PC-9 (cell line): Measurements from ENCODE around the gene IGFBP2. TPM values are rescaled to one million over a fixed set of nuclear protein-coding genes. Genes with fewer than 3 reads are reported as not detected.

Experiments
- BruUV-seq: library from RNA; stranded (reverse); fragments of 400-500 nt; replicated peaks from 2 replicates; lab custom pipeline; 2021; lab: Mats Ljungman, UMichigan
- CTCF ChIA-PET: fragments of 300-600 bp; sonication (Branson Sonifier 250); formaldehyde crosslinking; loops from one replicate; lab custom pipeline; 2022; ENCODE audit warnings: antibody characterized with exemption; lab: Charles Lee
- POLR2A ChIA-PET: fragments of 300-600 bp; sonication (Branson Sonifier 250); formaldehyde crosslinking; loops from one replicate; lab custom pipeline; 2022; ENCODE audit warnings: antibody characterized with exemption; ENCODE audit not compliant: unreplicated experiment; lab: Charles Lee
- DNase-seq, 2 experiments: peaks; one replicate each; pipeline versions ENCODE4 v3.0.0 to v3.0.0-alpha.2; 2015 to 2022; ENCODE audit warnings: mixed read lengths in 1 of 2
- H2AFZ ChIP-seq: fragments of 200-600 bp; sonication (generic); 2 replicates; pipeline ENCODE4 v1.8.1; 2017; ENCODE audit warnings: antibody characterized with exemption
- H3F3A ChIP-seq: fragments of 200-600 bp; sonication (generic); 2 replicates; pipeline ENCODE4 v1.8.1; 2017; ENCODE audit warnings: antibody characterized with exemption, mild to moderate bottlenecking, low read depth; ENCODE audit not compliant: insufficient read depth
- H3K27ac ChIP-seq: fragments of 200-600 bp; sonication (generic); 2 replicates; pipeline ENCODE4 v1.6.1; 2016; ENCODE audit warnings: mixed run types
- H3K27me3 ChIP-seq: fragments of 200-600 bp; sonication (generic); 2 replicates; pipeline ENCODE4 v1.6.1; 2016; ENCODE audit warnings: low read depth, mixed run types; ENCODE audit not compliant: insufficient read depth
- H3K36me3 ChIP-seq: fragments of 200-600 bp; sonication (generic); 2 replicates; pipeline ENCODE4 v1.6.1; 2016; ENCODE audit warnings: low read depth, mixed run types
- H3K4me1 ChIP-seq: fragments of 200-600 bp; sonication (generic); replicated peaks from 2 replicates; pipeline ENCODE4 v1.6.1; 2016; ENCODE audit warnings: mixed run types; ENCODE audit not compliant: insufficient read depth
- H3K4me2 ChIP-seq: fragments of 200-600 bp; sonication (generic); 2 replicates; pipeline ENCODE4 v1.6.1; 2017; ENCODE audit warnings: mixed run types
- H3K4me3 ChIP-seq: fragments of 200-600 bp; sonication (generic); 2 replicates; pipeline ENCODE4 v1.6.1; 2016; ENCODE audit warnings: mixed run types
- H3K79me2 ChIP-seq: fragments of 200-600 bp; sonication (generic); 2 replicates; pipeline ENCODE4 v1.6.1; 2017; ENCODE audit warnings: low read depth, mixed run types
- H3K9me2 ChIP-seq: fragments of 200-600 bp; sonication (generic); 2 replicates; pipeline ENCODE4 v1.8.1; 2017; ENCODE audit warnings: mild to moderate bottlenecking; ENCODE audit not compliant: insufficient read depth
- H3K9me3 ChIP-seq: fragments of 200-600 bp; sonication (generic); 2 replicates; pipeline ENCODE4 v1.8.1; 2016; ENCODE audit warnings: low read depth; ENCODE audit not compliant: insufficient read depth
- H4K20me1 ChIP-seq: fragments of 200-600 bp; sonication (generic); 2 replicates; pipeline ENCODE4 v1.8.1; 2017; ENCODE audit not compliant: insufficient read depth
- CTCF ChIP-seq: fragments of 200-600 bp; sonication (generic); conservative IDR thresholded peaks from 2 replicates; pipeline ENCODE4 v1.6.1; 2017; ENCODE audit warnings: mixed run types, antibody characterized with exemption, mild to moderate bottlenecking, moderate library complexity
- EZH2 ChIP-seq: fragments of 200-600 bp; sonication (generic); IDR thresholded peaks from 2 replicates; pipeline ENCODE4 v1.8.0; 2017; ENCODE audit warnings: antibody characterized with exemption, low read depth
- intact Hi-C: fragments of 100-400 bp; cut with micrococcal nuclease; formaldehyde crosslinking; loops from one replicate; pipeline ENCODE4 v1.10.0; 2022; ENCODE audit not compliant: unreplicated experiment
- total RNA-seq: library from RNA; stranded (reverse); gene quantifications from 2 replicates; pipeline ENCODE4 v1.2.3, GENCODE V29; 2021

IGFBP2 gene
- total RNA-seq, 1 experiment from 2014 or later, result 106 TPM

GRCh38 chr2:216601632-216602409, 31.4 kb upstream of the IGFBP2 start:
- H3K4me2 ChIP-seq, result peak overlapping the region; percentile 93
- BruUV-seq, result no TSS peak
- H3K4me3 ChIP-seq, result no peak overlapping the region
- H3K79me2 ChIP-seq, result no peaks in the 10 kb centered on the region
- no peaks in the 10 kb centered on the region for H3K27me3 ChIP-seq
- no peak for DNase-seq
- H3K36me3 ChIP-seq, result no peaks in the 10 kb centered on the region
- H3F3A ChIP-seq, result peaks cover 37% of the 10 kb centered on the region
- CTCF ChIA-PET, result interaction anchor here (0.6 kb wide), 1 partner anchor 65 kb away, joined by 3 read pairs; no protein-coding TSS in a partner anchor
- H2AFZ ChIP-seq, result no peak overlapping the region
- no peak for TF ChIP-seq CTCF
- no peak for TF ChIP-seq EZH2
- intact Hi-C loops, result no loop called here
- no peaks in the 10 kb centered on the region for H3K9me3 ChIP-seq
- no peak overlapping the region for H3K27ac ChIP-seq
- POLR2A ChIA-PET, result no interaction called here
- no peaks in the 10 kb centered on the region for H4K20me1 ChIP-seq
- H3K4me1 ChIP-seq, result peaks cover 57% of the 10 kb centered on the region
- no peaks in the 10 kb centered on the region for H3K9me2 ChIP-seq

- ChIA-PET CTCF (no interaction called here), POLR2A (no interaction called here)
- Histone ChIP-seq H3K9me3 (no peaks in the 10 kb centered on the region), H3K27me3 (no peaks in the 10 kb centered on the region), H3K4me1 (peaks cover 47% of the 10 kb centered on the region), H4K20me1 (no peaks in the 10 kb centered on the region), H3K27ac (peak overlapping the region; percentile 87), H3K9me2 (no peaks in the 10 kb centered on the region), H2AFZ (peak overlapping the region; percentile 72), H3K4me3 (peak overlapping the region; percentile 48; the same call in 1 of the 2 replicates), H3K4me2 (peak overlapping the region; percentile 93), H3K79me2 (no peaks in the 10 kb centered on the region), H3K36me3 (no peaks in the 10 kb centered on the region), H3F3A (peaks cover 35% of the 10 kb centered on the region)
- no peak for TF ChIP-seq EZH2
- TF ChIP-seq CTCF, result no peak
- no TSS peak for BruUV-seq
- DNase-seq, result peak in 1 of 2 experiments; percentile 74
- intact Hi-C loops, result no loop called here
Observed at GRCh38 chr2:216603010-216603883, 30.0 kb upstream of the IGFBP2 start.

GRCh38 chr2:216603884-216604245, 29.4 kb upstream of the IGFBP2 start:
- peak overlapping the region; percentile 48; the same call in 1 of the 2 replicates for H3K4me3 ChIP-seq
- H3K4me1 ChIP-seq, result peaks cover 47% of the 10 kb centered on the region
- intact Hi-C loops, result no loop called here
- no TSS peak for BruUV-seq
- no peaks in the 10 kb centered on the region for H3K9me3 ChIP-seq
- peaks cover 35% of the 10 kb centered on the region for H3F3A ChIP-seq
- H3K36me3 ChIP-seq, result no peaks in the 10 kb centered on the region
- H3K4me2 ChIP-seq, result peak overlapping the region; percentile 93
- H3K27me3 ChIP-seq, result no peaks in the 10 kb centered on the region
- DNase-seq, result peak in 1 of 2 experiments; percentile 78
- CTCF ChIA-PET, result no interaction called here
- POLR2A ChIA-PET, result no interaction called here
- H2AFZ ChIP-seq, result no peak overlapping the region
- TF ChIP-seq EZH2, result no peak
- no peak for TF ChIP-seq CTCF
- no peaks in the 10 kb centered on the region for H3K9me2 ChIP-seq
- no peaks in the 10 kb centered on the region for H3K79me2 ChIP-seq
- no peaks in the 10 kb centered on the region for H4K20me1 ChIP-seq
- H3K27ac ChIP-seq, result peak overlapping the region; percentile 87
